Measurements from ENCODE around the gene RALGAPA1. TPM values are rescaled to one million over a fixed set of nuclear protein-coding genes. Genes with fewer than 3 reads are reported as not detected.

The RALGAPA1 gene
- total and polyA plus RNA-seq, 2 experiments from 2014 or later = 7.5 to 22.2 TPM

GRCh38 chr14:35543006-35543405 is 266.1 kb downstream of the RALGAPA1 start:
- no peaks in the 10 kb centered on the region for H3K79me2 ChIP-seq (ENCODE audit: insufficient read depth)
- no peaks in the 10 kb centered on the region for H3K9me2 ChIP-seq (ENCODE audit: insufficient read depth)
- no peak for DNase-seq
- no peaks in the 10 kb centered on the region for H3F3A ChIP-seq (ENCODE audit: insufficient read depth)
- WGBS, 2 experiments (ENCODE audit: low coverage in 1 of 2, low lambda C conversion rate in 2 of 2, missing lambda C conversion rate in 2 of 2) = 93 to 97% methylated on average over 5 of the region's 5 CpGs
- H3K4me3 ChIP-seq = no peak overlapping the region
- in situ Hi-C loops (cut with MboI) = no loop called here
- H3K27ac ChIP-seq = no peak overlapping the region
- no peaks in the 10 kb centered on the region for H3K4me1 ChIP-seq (ENCODE audit: insufficient read depth)
- no peak overlapping the region for H3K4me2 ChIP-seq (ENCODE audit: unreplicated experiment)
- no peaks in the 10 kb centered on the region for H4K20me1 ChIP-seq (ENCODE audit: insufficient read depth)
- H3K36me3 ChIP-seq (ENCODE audit: low read depth) = no peaks in the 10 kb centered on the region; the same call in 1 of the 2 replicates
- H3K9me3 ChIP-seq (ENCODE audit: low read depth) = no peaks in the 10 kb centered on the region
- no peak overlapping the region for H2AFZ ChIP-seq
- H3K9ac ChIP-seq = no peak overlapping the region
- TF ChIP-seq EZH2phosphoT487 (IDR thresholded peaks at IDR 0.05; ENCODE audit: insufficient read depth, low read depth) (no peak), EZH2 (IDR thresholded peaks at IDR 0.05; ENCODE audit: insufficient read depth, poor library complexity, severe bottlenecking) (no peak)
- H3K27me3 ChIP-seq (replicated peaks; ENCODE audit: insufficient read depth) = no peaks in the 10 kb centered on the region

- Histone ChIP-seq H3K9me3 (ENCODE audit: low read depth) (no peaks in the 10 kb centered on the region), H3K27ac (no peak overlapping the region), H3K9ac (no peak overlapping the region), H3F3A (ENCODE audit: insufficient read depth) (no peaks in the 10 kb centered on the region), H4K20me1 (ENCODE audit: insufficient read depth) (no peaks in the 10 kb centered on the region), H3K36me3 (ENCODE audit: low read depth) (no peaks in the 10 kb centered on the region; the same call in 1 of the 2 replicates), H3K4me2 (ENCODE audit: unreplicated experiment) (no peak overlapping the region), H3K4me3 (no peak overlapping the region), H3K4me1 (ENCODE audit: insufficient read depth) (0 out of 2 replicates have a peak, but pooled peaks cover 3% of the 10 kb centered on the region), H3K79me2 (ENCODE audit: insufficient read depth) (no peaks in the 10 kb centered on the region), H3K9me2 (ENCODE audit: insufficient read depth) (no peaks in the 10 kb centered on the region), H2AFZ (no peak overlapping the region), H3K27me3 (replicated peaks; ENCODE audit: insufficient read depth) (peaks cover 10% of the 10 kb centered on the region; the same call in 1 of the 2 replicates)
- no peak for TF ChIP-seq EZH2 (IDR thresholded peaks at IDR 0.05; ENCODE audit: insufficient read depth, poor library complexity, severe bottlenecking)
- TF ChIP-seq EZH2phosphoT487 (IDR thresholded peaks at IDR 0.05; ENCODE audit: insufficient read depth, low read depth) = no peak
- in situ Hi-C loops (cut with MboI) = no loop called here
- DNase-seq = no peak
- 61 to 75% methylated on average over 2 of the region's 2 CpGs for WGBS, 2 experiments (ENCODE audit: low coverage in 1 of 2, low lambda C conversion rate in 2 of 2, missing lambda C conversion rate in 2 of 2)
Measured at GRCh38 chr14:35539969-35540368, 269.1 kb downstream of the RALGAPA1 start.

- H3K4me3 ChIP-seq = peak overlapping the region; percentile 56
- no peaks in the 10 kb centered on the region for H3K9me3 ChIP-seq (ENCODE audit: low read depth)
- no peaks in the 10 kb centered on the region for H3K36me3 ChIP-seq (ENCODE audit: low read depth)
- 6 to 10% methylated on average over 36 to 37 of the region's 37 CpGs for WGBS, 2 experiments (ENCODE audit: low coverage in 1 of 2, low lambda C conversion rate in 2 of 2, missing lambda C conversion rate in 2 of 2)
- no peaks in the 10 kb centered on the region for H3K79me2 ChIP-seq (ENCODE audit: insufficient read depth)
- H3K27me3 ChIP-seq (replicated peaks; ENCODE audit: insufficient read depth) = peaks cover 42% of the 10 kb centered on the region
- no peak overlapping the region for H2AFZ ChIP-seq
- in situ Hi-C loops (cut with MboI) = no loop called here
- H3K4me1 ChIP-seq (ENCODE audit: insufficient read depth) = 0 out of 2 replicates have a peak, but pooled peaks cover 3% of the 10 kb centered on the region
- no peaks in the 10 kb centered on the region for H3F3A ChIP-seq (ENCODE audit: insufficient read depth)
- peak overlapping the region; percentile 65 for H3K4me2 ChIP-seq (ENCODE audit: unreplicated experiment)
- TF ChIP-seq EZH2phosphoT487 (IDR thresholded peaks at IDR 0.05; ENCODE audit: insufficient read depth, low read depth) (no peak), EZH2 (IDR thresholded peaks at IDR 0.05; ENCODE audit: insufficient read depth, poor library complexity, severe bottlenecking) (no peak)
- no peaks in the 10 kb centered on the region for H4K20me1 ChIP-seq (ENCODE audit: insufficient read depth)
- DNase-seq = peak; percentile 6
- H3K27ac ChIP-seq = no peak overlapping the region
- no peak overlapping the region for H3K9ac ChIP-seq
- no peaks in the 10 kb centered on the region for H3K9me2 ChIP-seq (ENCODE audit: insufficient read depth)
Measured at GRCh38 chr14:35535483-35536112, 273.5 kb downstream of the RALGAPA1 start.

GRCh38 chr14:35534873-35535482 is 274.1 kb downstream of the RALGAPA1 start:
- Histone ChIP-seq H3K9me3 (ENCODE audit: low read depth) (no peaks in the 10 kb centered on the region), H2AFZ (no peak overlapping the region), H3K27me3 (replicated peaks; ENCODE audit: insufficient read depth) (peaks cover 47% of the 10 kb centered on the region), H3F3A (ENCODE audit: insufficient read depth) (no peaks in the 10 kb centered on the region), H3K4me3 (peak overlapping the region; percentile 56), H3K36me3 (ENCODE audit: low read depth) (no peaks in the 10 kb centered on the region), H4K20me1 (ENCODE audit: insufficient read depth) (no peaks in the 10 kb centered on the region), H3K4me1 (ENCODE audit: insufficient read depth) (0 out of 2 replicates have a peak, but pooled peaks cover 3% of the 10 kb centered on the region), H3K27ac (no peak overlapping the region), H3K9me2 (ENCODE audit: insufficient read depth) (no peaks in the 10 kb centered on the region), H3K9ac (no peak overlapping the region), H3K79me2 (ENCODE audit: insufficient read depth) (no peaks in the 10 kb centered on the region), H3K4me2 (ENCODE audit: unreplicated experiment) (peak overlapping the region; percentile 65)
- peak; percentile 80 for DNase-seq
- in situ Hi-C loops (cut with MboI) = no loop called here
- 6 to 8% methylated on average over 46 to 53 of the region's 55 CpGs for WGBS, 2 experiments (ENCODE audit: low coverage in 1 of 2, low lambda C conversion rate in 2 of 2, missing lambda C conversion rate in 2 of 2)
- peak; percentile 74 for TF ChIP-seq EZH2 (IDR thresholded peaks at IDR 0.05; ENCODE audit: insufficient read depth, poor library complexity, severe bottlenecking)
- 0 out of 2 replicates have a peak, but pooled peaks have one; percentile 4 for TF ChIP-seq EZH2phosphoT487 (IDR thresholded peaks at IDR 0.05; ENCODE audit: insufficient read depth, low read depth)

All from GM23248 (cell line).